ENCODE data around the gene OBSCN.

The OBSCN gene

DNA sequence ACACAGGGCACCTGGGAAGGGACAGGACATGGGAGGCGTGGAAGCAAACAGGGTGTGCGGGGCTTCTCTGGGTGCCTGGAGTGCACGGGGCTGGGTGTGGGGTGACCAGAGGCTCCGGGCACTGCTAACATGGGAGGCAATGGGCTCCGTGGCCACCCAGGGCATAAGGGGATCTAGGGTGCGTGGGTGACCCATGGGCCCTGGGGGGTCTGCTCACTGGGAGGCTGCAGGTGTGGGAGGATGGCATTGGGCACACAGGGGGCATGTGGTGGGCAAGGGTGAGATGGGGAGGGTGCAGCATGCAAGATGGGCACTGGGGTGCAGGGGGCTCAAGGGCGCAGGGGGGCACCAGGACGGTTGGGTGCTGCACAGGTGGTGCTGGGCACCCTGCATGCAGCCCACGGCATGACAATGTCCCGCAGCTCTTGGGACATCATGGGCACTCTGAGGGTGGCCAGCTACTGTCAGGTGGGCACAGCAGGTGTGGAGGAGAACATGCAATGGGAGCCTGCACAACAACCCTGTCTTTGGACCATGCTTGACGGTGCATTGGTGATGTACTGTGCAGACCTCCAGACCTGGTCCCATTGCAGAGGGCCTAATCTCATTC is 183.7 kb downstream of the OBSCN start:
- no peak overlapping the region for H3K4me3 ChIP-seq (replicated peaks; ENCODE audit: low read depth, low read length)
- TF ChIP-seq, protein P1, sequence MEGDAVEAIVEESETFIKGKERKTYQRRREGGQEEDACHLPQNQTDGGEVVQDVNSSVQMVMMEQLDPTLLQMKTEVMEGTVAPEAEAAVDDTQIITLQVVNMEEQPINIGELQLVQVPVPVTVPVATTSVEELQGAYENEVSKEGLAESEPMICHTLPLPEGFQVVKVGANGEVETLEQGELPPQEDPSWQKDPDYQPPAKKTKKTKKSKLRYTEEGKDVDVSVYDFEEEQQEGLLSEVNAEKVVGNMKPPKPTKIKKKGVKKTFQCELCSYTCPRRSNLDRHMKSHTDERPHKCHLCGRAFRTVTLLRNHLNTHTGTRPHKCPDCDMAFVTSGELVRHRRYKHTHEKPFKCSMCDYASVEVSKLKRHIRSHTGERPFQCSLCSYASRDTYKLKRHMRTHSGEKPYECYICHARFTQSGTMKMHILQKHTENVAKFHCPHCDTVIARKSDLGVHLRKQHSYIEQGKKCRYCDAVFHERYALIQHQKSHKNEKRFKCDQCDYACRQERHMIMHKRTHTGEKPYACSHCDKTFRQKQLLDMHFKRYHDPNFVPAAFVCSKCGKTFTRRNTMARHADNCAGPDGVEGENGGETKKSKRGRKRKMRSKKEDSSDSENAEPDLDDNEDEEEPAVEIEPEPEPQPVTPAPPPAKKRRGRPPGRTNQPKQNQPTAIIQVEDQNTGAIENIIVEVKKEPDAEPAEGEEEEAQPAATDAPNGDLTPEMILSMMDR (IDR thresholded peaks at IDR 0.05; ENCODE audit: low read length, missing control alignments) = no peak
- no peak for DNase-seq (ENCODE audit: low read depth)

DNA sequence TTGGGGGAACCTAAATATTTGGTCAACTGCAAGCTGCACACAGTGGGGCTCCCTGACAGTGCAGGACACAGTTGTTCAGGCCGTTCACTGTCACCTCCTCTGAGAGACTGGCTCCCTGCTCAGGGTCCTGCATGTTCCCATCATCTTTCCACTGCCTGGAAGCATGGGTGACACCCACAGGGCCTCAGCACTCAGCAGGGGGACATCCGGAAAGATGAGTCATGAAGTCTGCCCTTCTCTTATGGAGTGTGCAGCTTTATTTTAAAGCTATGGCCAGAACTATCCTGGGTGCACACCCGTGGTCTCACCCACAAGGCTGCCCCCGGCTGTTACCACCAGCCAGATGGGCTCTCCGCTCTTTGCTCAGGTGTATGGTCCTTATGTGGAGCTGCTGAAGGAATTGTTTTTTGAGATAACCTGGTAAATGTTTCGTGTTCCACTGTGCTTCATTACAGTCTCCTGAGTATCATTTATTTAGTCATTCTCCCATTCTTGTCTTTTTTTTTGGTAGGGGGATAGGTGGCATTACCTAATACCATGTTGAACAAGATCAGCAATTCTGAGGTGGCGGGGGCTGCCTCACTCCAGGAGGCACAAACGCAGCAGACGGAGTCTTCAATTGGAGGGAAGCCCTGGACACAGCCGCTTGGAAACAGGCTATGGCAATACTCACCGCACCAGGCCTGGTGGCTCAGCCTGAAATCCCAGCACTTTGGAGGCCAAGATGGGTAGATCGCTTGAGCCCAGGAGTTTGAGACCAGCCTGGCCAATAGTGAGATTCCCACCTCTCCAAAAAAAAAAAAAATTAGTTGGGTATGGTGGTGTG is 184.5 kb downstream of the OBSCN start:
- no peak overlapping the region for H3K4me3 ChIP-seq (replicated peaks; ENCODE audit: low read depth, low read length)
- no peak for DNase-seq (ENCODE audit: low read depth)
- TF ChIP-seq, protein P1 (IDR thresholded peaks at IDR 0.05; ENCODE audit: low read length, missing control alignments) = no peak

DNA sequence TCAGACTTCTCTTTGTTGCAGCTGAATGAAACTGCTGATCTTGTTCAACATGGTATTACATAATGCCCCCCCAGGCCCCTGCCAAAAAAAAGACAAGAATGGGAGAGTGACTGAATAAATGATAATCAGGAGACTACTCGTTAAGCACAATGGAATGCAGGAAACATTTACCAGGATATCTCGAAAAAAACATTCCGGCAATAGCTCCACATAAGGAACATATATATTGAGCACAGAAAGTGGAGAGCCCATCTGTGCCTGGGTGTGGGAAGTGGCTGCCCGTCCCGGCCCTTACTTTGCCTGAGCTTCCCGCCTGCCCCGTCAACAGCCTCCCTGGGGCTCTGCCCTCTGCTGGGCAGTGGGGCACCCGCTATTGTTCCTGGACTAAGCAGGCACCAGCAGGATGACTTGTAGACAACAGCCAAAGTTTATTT is 185.4 kb downstream of the OBSCN start:
- TF ChIP-seq, protein P1 (IDR thresholded peaks at IDR 0.05; ENCODE audit: low read length, missing control alignments) = peak; percentile 80
- H3K4me3 ChIP-seq (replicated peaks; ENCODE audit: low read depth, low read length) = no peak overlapping the region
- DNase-seq (ENCODE audit: low read depth) = peak; percentile 91

- no peak for DNase-seq (ENCODE audit: low read depth)
- TF ChIP-seq, protein P1 (IDR thresholded peaks at IDR 0.05; ENCODE audit: low read length, missing control alignments) = no peak
- no peak overlapping the region for H3K4me3 ChIP-seq (replicated peaks; ENCODE audit: low read depth, low read length)
Measured at GRCh38 chr1:228393811-228394570, 186.1 kb downstream of the OBSCN start.

GRCh38 chr1:228394571-228395394 is 186.9 kb downstream of the OBSCN start:
- DNase-seq (ENCODE audit: low read depth) = no peak
- TF ChIP-seq, protein P1 (IDR thresholded peaks at IDR 0.05; ENCODE audit: low read length, missing control alignments) = no peak
- no peak overlapping the region for H3K4me3 ChIP-seq (replicated peaks; ENCODE audit: low read depth, low read length)
